Omental fat pad (tissue), 4 donors: Measurements from ENCODE around the gene GDPD3. TPM values are rescaled to one million over a fixed set of nuclear protein-coding genes. Genes with fewer than 3 reads are reported as not detected.

Experiments
- ATAC-seq: fragments of 150-250 bp; one replicate; pipeline ENCODE4 v1.9.1; 2016; ENCODE audit warnings: mild to moderate bottlenecking, moderate library complexity; ENCODE audit not compliant: low FRiP score
- DNase-seq: peaks from one replicate; pipeline ENCODE4 v3.0.0-alpha.2; 2019; ENCODE audit warnings: low spot score
- total RNA-seq, 4 donors: library from RNA; depleted of rRNA; stranded (reverse); fragments of >200 nt; gene quantifications; one replicate each; pipeline ENCODE4 v1.1.0, GENCODE V29; 2016
- TF ChIP-seq, protein P1 (sequence below), 3 donors: fragments of 450-650 bp; IDR thresholded peaks; one replicate each; pipeline ENCODE4 v1.5.1; 2016 to 2017; ENCODE audit warnings: antibody characterized with exemption in 3 of 3, mild to moderate bottlenecking in 3 of 3, moderate library complexity in 2 of 3

The GDPD3 gene
- total RNA-seq, 4 donors from 2014 or later: 1.6 to 6.3 (median 2.8) TPM

- TF ChIP-seq, protein P1, sequence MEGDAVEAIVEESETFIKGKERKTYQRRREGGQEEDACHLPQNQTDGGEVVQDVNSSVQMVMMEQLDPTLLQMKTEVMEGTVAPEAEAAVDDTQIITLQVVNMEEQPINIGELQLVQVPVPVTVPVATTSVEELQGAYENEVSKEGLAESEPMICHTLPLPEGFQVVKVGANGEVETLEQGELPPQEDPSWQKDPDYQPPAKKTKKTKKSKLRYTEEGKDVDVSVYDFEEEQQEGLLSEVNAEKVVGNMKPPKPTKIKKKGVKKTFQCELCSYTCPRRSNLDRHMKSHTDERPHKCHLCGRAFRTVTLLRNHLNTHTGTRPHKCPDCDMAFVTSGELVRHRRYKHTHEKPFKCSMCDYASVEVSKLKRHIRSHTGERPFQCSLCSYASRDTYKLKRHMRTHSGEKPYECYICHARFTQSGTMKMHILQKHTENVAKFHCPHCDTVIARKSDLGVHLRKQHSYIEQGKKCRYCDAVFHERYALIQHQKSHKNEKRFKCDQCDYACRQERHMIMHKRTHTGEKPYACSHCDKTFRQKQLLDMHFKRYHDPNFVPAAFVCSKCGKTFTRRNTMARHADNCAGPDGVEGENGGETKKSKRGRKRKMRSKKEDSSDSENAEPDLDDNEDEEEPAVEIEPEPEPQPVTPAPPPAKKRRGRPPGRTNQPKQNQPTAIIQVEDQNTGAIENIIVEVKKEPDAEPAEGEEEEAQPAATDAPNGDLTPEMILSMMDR (IDR thresholded peaks at IDR 0.05): no peak
- DNase-seq: no peak
- no peak for ATAC-seq
Observed at GRCh38 chr16:30108059-30108850, 5.1 kb downstream of the GDPD3 start.

DNA sequence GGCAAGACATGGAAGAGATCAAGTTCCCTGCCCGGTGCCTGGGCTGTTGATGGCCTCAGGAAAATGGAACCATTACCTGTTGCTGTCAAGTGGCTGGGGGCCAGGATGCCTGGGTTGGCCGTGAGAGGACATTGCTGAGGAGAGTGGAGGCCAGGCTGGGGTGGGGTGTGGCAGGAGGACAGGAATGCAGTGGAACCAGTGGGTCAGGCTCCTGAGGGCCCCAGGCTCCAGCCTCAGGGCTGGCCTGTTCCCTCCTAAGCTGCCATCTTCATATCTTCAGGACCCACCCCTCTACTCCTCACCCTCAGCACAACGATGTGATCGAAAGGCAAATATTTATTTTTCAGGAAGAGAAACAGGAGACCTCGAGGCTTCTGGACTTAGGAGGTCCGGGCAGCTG lies 8.8 kb downstream of the GDPD3 start:
- TF ChIP-seq, protein P1 (IDR thresholded peaks at IDR 0.05): no peak
- ATAC-seq: no peak
- DNase-seq: no peak

GRCh38 chr16:30104090-30104489 lies 9.2 kb downstream of the GDPD3 start:
- ATAC-seq (no peak), DNase-seq (no peak)
- TF ChIP-seq, protein P1 (IDR thresholded peaks at IDR 0.05): no peak

DNA sequence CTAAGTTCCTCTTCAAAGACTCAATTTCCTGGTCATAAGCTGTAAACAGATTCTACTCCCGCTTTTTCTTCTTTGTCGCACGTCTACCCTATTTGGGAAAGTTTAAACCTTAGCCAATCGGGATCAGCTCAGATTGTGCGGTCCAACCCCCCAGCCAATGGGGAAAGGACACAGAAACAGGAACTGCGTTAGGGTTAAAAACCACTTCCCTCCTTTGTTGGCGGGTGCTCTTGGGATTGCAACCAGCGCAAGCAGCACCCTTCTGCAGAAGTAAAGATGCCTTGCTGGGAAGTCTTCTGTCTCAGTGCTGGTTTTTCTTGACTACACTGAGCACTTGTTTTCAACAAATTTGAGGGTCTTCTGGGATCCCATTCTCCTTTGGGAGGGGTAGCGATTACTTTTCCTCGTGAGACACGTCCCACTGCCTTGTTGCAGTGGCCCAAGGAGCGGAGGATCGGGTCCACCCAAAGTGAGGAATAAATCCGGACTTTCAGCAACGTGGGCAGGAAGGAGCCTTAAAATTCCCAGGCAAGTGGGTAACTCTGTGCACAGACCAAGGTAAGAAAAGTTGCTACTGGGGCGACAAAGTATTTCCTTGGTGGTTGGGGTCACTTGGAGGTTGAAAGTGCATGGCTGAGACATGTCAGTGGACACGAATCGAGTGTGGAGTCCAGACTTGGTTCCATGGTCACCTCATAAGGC lies 16.3 kb downstream of the GDPD3 start:
- TF ChIP-seq, protein P1 (IDR thresholded peaks at IDR 0.05): no peak
- DNase-seq: no peak
- ATAC-seq: no peak

DNA sequence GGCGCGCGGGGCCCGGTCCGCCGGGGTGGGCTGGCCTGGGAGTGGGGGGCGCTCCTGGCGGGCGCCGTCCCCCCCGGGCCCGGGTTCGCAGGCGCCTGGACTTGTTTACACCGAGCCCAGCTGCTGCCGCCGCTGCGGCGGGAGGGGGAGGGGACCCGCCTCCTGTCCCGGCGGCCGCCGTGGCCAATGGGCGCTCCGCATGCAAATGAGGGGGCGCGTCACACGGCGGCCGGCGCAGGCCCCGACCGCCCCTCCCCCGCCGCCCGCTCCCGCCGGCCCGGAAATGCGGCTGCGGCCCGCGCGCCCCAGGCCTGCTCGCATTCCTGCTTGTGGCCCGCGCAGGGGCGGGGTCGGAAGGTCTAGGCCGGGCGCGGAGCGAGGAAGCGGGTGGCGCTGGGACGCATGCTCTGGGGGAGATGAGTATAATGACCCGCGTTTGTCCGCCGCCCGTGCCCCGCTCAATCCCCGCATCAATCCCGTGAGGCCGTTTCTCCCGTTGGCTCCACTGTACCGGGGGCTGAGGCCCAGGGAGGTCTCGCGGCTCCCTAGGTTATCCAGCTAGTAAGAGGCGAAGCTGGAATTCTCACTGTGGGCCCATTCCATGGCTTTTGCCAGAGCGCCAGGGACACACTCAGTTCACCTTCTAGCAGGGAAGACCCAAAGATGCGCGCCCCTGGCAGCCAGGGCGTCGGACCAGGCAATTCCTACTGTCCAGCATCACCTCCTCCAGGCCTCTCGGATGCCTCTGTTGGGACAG lies 17.1 kb downstream of the GDPD3 start, which contains the start of gene YPEL3:
TSS of gene YPEL3 (minus strand) at position 109 of the 757 bp plus-strand sequence. CDS start 731 bp downstream, outside the sequence.
- TF ChIP-seq, protein P1 (IDR thresholded peaks at IDR 0.05): no peak
- ATAC-seq (peak; percentile 83), DNase-seq (peak; percentile 58)

DNA sequence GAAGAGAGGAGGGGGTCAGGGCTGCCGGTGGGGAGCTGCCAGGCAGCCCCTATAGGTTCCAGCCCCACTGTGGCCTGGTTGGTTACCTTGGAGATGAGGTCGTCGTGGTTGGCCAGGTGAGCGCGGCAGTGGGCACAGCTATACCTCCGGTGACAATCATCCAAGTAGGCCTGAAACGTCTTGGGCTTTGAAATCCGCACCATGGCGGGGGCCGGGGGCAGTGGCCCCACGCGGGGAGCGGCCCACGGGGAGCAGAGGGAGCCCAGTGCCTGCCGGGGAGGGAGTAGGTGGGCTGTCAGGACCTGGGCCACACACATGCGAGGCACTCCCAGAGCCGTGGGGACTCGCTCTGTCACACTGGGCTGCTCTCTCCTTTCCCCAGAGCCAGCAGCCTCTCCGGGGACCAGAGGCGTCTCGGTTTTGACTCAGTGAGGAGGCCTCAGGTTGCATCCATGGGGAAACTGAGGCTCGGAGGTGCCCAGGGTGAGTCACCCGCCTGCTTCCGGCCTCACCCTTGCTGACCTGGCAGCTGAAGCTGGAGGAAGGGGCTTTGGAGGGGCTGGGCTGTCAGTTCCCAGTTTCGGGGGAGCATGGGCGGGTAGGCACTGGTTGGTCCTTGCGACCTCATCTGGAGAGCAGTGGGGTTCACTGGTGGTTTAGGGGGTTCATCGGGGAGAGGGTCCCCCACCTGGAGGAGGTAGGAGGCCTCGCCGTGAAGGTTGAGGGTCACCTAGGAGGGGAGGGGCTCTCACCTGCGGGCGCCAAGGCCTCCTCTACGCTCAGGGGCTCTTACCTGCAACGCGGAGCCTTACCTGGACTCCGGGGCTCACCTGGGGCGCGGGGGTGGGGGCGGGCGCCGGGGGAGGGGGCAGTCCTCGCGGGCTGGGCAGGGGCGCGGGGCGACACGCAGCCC lies 17.9 kb downstream of the GDPD3 start:
- TF ChIP-seq, protein P1 (IDR thresholded peaks at IDR 0.05): no peak
- ATAC-seq: no peak

More for the DNA sequence above, 17.9 kb downstream of the GDPD3 start:
- DNase-seq: no peak
